ENCODE data around the gene DOK7. TPM values are rescaled to one million over a fixed set of nuclear protein-coding genes. Genes with fewer than 3 reads are reported as not detected.

The DOK7 gene
- total and polyA plus RNA-seq, 2 donors (not counting 3 experiments of a cell fraction or from before 2014, with no cell fraction given) = not detected

DNA sequence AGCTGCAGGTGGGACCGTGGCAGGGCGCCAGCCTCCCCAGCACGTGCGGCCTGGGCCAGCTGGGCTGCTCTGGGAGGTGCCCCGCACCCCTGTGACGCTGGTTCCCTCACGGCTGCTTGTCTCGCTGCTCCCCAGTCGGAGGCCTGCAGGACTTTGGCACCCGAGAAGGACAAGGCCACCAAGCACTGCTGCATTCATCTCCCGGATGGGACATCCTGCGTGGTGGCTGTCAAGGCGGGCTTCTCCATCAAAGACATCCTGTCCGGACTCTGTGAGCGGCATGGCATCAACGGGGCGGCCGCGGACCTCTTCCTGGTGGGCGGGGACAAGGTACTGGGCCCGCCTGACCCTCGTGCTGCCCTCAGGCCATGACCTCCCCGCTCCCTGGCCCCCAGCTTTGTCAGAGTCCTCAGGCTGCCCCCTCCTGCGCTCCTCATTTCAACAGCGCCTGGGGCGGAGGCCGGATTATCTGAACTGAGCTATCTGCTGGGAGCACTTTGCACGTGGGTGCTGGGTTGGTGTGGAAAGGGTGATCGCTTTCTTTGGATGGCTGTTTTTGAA is 40.8 kb upstream of the DOK7 start:
- Histone ChIP-seq H3K4me3 (replicated peaks in 1 of 3; ENCODE audit: insufficient read depth in 1 of 3, low read depth in 1 of 3, low read length in 3 of 3) (no peak overlapping the region), H3K4me2 (ENCODE audit: insufficient read depth, low read length) (no peak overlapping the region), H3K9me3 (replicated peaks; ENCODE audit: control insufficient read depth, insufficient read depth, low read length) (no peaks in the 10 kb centered on the region), H3K79me2 (ENCODE audit: control insufficient read depth, insufficient read depth, low read length) (no peaks in the 10 kb centered on the region), H3K27ac (ENCODE audit: insufficient read depth, low read depth, low read length) (no peak overlapping the region), H2AFZ (ENCODE audit: low read depth, low read length) (no peak overlapping the region), H3K36me3 (ENCODE audit: control insufficient read depth in 2 of 2, extremely low read depth in 1 of 2, insufficient read depth in 2 of 2, low read length in 2 of 2) (peaks cover 0 to 35% of the 10 kb centered on the region in 2 experiments), H3K27me3 (ENCODE audit: control insufficient read depth in 2 of 2, insufficient read depth in 2 of 2, low read length in 2 of 2) (no peaks in the 10 kb centered on the region), H3K4me1 (ENCODE audit: control insufficient read depth, extremely low read depth, insufficient read depth, low read length) (no peaks in the 10 kb centered on the region), H3K9me1 (replicated peaks; ENCODE audit: control insufficient read depth, extremely low read depth, insufficient read depth, low read length) (no peaks in the 10 kb centered on the region), H4K20me1 (replicated peaks; ENCODE audit: control insufficient read depth, extremely low read depth, insufficient read depth, low read length) (no peaks in the 10 kb centered on the region), H3K9ac (replicated peaks; ENCODE audit: extremely low read depth, insufficient read depth, low read length) (no peak overlapping the region)
- DNase-seq (ENCODE audit: low read depth, low spot score) (no peak), FAIRE-seq (no peak)
- ChIA-PET POLR2A (no interaction called here), CTCF (no interaction called here)
- intact Hi-C loops (cut with micrococcal nuclease) (loop anchor here (1.0 to 10.0 kb wide), 2 partner anchors 33 to 178 kb away; partner anchors contain the start of gene MSANTD1), dilution Hi-C loops (cut with MboI; ENCODE audit: extremely low pct_ligation_motif_present, low sequenced_read_pairs) (no loop called here)
- BruUV-seq (replicated peaks) = no TSS peak
- no peak for TF ChIP-seq MAX (IDR thresholded peaks at IDR 0.05; ENCODE audit: insufficient read depth, insufficient read length)
- no peak for TF ChIP-seq POLR2A (IDR thresholded peaks at IDR 0.05; ENCODE audit: low read depth, low read length)
- TF ChIP-seq JUN (IDR thresholded peaks at IDR 0.05; ENCODE audit: borderline replicate concordance, insufficient read depth, insufficient read length, low read depth) = no peak
- TF ChIP-seq FOS (IDR thresholded peaks at IDR 0.05; ENCODE audit: borderline replicate concordance, insufficient read depth, low read length) = no peak
- no peak for TF ChIP-seq GATA2 (IDR thresholded peaks at IDR 0.05; ENCODE audit: insufficient read depth, insufficient read length, low read depth, low read length)
- no peak for TF ChIP-seq EZH2 (IDR thresholded peaks at IDR 0.05; ENCODE audit: borderline replicate concordance, low read depth, low read length, severe bottlenecking)

DNA sequence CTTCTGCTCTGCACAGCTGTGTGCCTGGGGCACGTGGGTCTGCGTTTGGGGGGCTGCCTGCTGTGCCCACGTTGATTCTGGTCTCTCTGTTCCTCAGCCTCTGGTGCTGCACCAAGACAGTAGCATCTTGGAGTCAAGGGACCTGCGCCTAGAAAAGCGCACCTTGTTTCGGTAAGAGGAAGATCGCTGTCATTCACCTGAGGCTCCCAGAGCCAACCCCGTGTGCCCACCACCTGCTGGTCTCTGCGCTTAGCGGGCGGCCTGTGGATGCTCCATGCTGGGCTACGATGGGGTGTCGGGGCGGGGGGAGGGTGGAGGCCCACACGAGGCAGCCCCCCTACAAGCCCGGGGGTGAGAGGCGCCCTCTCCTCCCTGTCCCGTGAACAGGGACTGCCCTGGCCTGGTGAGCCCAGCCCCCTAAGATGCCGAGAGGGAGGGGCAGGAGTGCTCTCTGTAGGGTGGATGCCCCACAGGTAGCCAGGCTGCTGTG is 40.3 kb upstream of the DOK7 start:
- Histone ChIP-seq H3K9me3 (replicated peaks; ENCODE audit: control insufficient read depth, insufficient read depth, low read length) (no peaks in the 10 kb centered on the region), H2AFZ (ENCODE audit: low read depth, low read length) (no peak overlapping the region), H3K4me2 (ENCODE audit: insufficient read depth, low read length) (no peak overlapping the region), H3K27me3 (ENCODE audit: control insufficient read depth in 2 of 2, insufficient read depth in 2 of 2, low read length in 2 of 2) (no peaks in the 10 kb centered on the region), H3K9me1 (replicated peaks; ENCODE audit: control insufficient read depth, extremely low read depth, insufficient read depth, low read length) (no peaks in the 10 kb centered on the region), H3K4me3 (replicated peaks in 1 of 3; ENCODE audit: insufficient read depth in 1 of 3, low read depth in 1 of 3, low read length in 3 of 3) (no peak overlapping the region), H3K4me1 (ENCODE audit: control insufficient read depth, extremely low read depth, insufficient read depth, low read length) (no peaks in the 10 kb centered on the region), H3K36me3 (ENCODE audit: control insufficient read depth in 2 of 2, extremely low read depth in 1 of 2, insufficient read depth in 2 of 2, low read length in 2 of 2) (peaks cover 0 to 31% of the 10 kb centered on the region in 2 experiments), H3K9ac (replicated peaks; ENCODE audit: extremely low read depth, insufficient read depth, low read length) (no peak overlapping the region), H3K79me2 (ENCODE audit: control insufficient read depth, insufficient read depth, low read length) (no peaks in the 10 kb centered on the region), H4K20me1 (replicated peaks; ENCODE audit: control insufficient read depth, extremely low read depth, insufficient read depth, low read length) (no peaks in the 10 kb centered on the region), H3K27ac (ENCODE audit: insufficient read depth, low read depth, low read length) (no peak overlapping the region)
- FAIRE-seq (no peak), DNase-seq (ENCODE audit: low read depth, low spot score) (no peak)
- intact Hi-C loops (cut with micrococcal nuclease) = loop anchor here (1.0 to 10.0 kb wide), 2 partner anchors 34 to 178 kb away; partner anchors contain the start of gene MSANTD1
- POLR2A ChIA-PET = no interaction called here
- no TSS peak for BruUV-seq (replicated peaks)
- CTCF ChIA-PET = no interaction called here
- dilution Hi-C loops (cut with MboI; ENCODE audit: extremely low pct_ligation_motif_present, low sequenced_read_pairs) = no loop called here
- TF ChIP-seq, protein P1, sequence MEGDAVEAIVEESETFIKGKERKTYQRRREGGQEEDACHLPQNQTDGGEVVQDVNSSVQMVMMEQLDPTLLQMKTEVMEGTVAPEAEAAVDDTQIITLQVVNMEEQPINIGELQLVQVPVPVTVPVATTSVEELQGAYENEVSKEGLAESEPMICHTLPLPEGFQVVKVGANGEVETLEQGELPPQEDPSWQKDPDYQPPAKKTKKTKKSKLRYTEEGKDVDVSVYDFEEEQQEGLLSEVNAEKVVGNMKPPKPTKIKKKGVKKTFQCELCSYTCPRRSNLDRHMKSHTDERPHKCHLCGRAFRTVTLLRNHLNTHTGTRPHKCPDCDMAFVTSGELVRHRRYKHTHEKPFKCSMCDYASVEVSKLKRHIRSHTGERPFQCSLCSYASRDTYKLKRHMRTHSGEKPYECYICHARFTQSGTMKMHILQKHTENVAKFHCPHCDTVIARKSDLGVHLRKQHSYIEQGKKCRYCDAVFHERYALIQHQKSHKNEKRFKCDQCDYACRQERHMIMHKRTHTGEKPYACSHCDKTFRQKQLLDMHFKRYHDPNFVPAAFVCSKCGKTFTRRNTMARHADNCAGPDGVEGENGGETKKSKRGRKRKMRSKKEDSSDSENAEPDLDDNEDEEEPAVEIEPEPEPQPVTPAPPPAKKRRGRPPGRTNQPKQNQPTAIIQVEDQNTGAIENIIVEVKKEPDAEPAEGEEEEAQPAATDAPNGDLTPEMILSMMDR (IDR thresholded peaks at IDR 0.05; ENCODE audit: extremely low read depth in 1 of 2, insufficient read depth in 1 of 2, low read depth in 1 of 2, low read length in 2 of 2) = no peak
- no peak for TF ChIP-seq MYC (IDR thresholded peaks at IDR 0.05; ENCODE audit: low read depth, low read length)
- TF ChIP-seq GATA2 (IDR thresholded peaks at IDR 0.05; ENCODE audit: insufficient read depth, insufficient read length, low read depth, low read length) = no peak
- no peak for TF ChIP-seq JUN (IDR thresholded peaks at IDR 0.05; ENCODE audit: borderline replicate concordance, insufficient read depth, insufficient read length, low read depth)
- no peak for TF ChIP-seq MAX (IDR thresholded peaks at IDR 0.05; ENCODE audit: insufficient read depth, insufficient read length)
- no peak for TF ChIP-seq POLR2A (IDR thresholded peaks at IDR 0.05; ENCODE audit: low read depth, low read length)
- TF ChIP-seq POLR2AphosphoS5 (IDR thresholded peaks at IDR 0.05; ENCODE audit: insufficient read depth, low read depth, low read length) = no peak
- no peak for TF ChIP-seq FOS (IDR thresholded peaks at IDR 0.05; ENCODE audit: borderline replicate concordance, insufficient read depth, low read length)
- TF ChIP-seq EZH2 (IDR thresholded peaks at IDR 0.05; ENCODE audit: borderline replicate concordance, low read depth, low read length, severe bottlenecking) = no peak

Data from endothelial cell of umbilical vein (primary cell).